HEK293 (cell line): ENCODE measurements around the gene RPS4Y2.

Experiments
- CTCF ChIA-PET: fragments of 350-600 bp; formaldehyde crosslinking; extraction: SDS; loops from one replicate; lab custom pipeline; 2021; ENCODE audit warnings: antibody characterized with exemption; lab: Yijun Ruan, JAX
- POLR2A ChIA-PET: fragments of 300-600 bp; formaldehyde crosslinking; extraction: SDS; loops from one replicate; lab custom pipeline; 2020; ENCODE audit warnings: antibody characterized with exemption, inconsistent platforms; lab: Yijun Ruan, JAX
- H3K27ac ChIP-seq: fragments of 200-500 bp; sonication (Bioruptor generic); 2 replicates; pipeline ENCODE4 v1.5.1; 2014; ENCODE audit warnings: low read depth, low read length, control low read depth, inconsistent platforms; ENCODE audit errors: extremely low read depth
- H3K36me3 ChIP-seq, 2 experiments: fragments of 200-500 bp in 1 of 2; sonication (Bioruptor generic) in 1 of 2; 1 replicate in 1 of 2; 2 replicates in 1 of 2; pipeline ENCODE4 v1.5.1; 2014 to 2017; ENCODE audit warnings: inconsistent platforms in 2 of 2, low read length in 2 of 2; ENCODE audit not compliant: control insufficient read depth in 2 of 2, insufficient read depth in 1 of 2
- H3K4me1 ChIP-seq: fragments of 200-500 bp; sonication (Bioruptor generic); 2 replicates; pipeline ENCODE4 v1.5.1; 2014; ENCODE audit warnings: mild to moderate bottlenecking, low read length, inconsistent platforms; ENCODE audit not compliant: control insufficient read depth, insufficient read depth
- H3K4me3 ChIP-seq: 2 replicates; pipeline ENCODE4 v1.5.1; 2011; ENCODE audit warnings: low read depth, mild to moderate bottlenecking, control low read depth, low read length, moderate library complexity
- H3K9me3 ChIP-seq: fragments of 200-500 bp; sonication (Bioruptor generic); 2 replicates; pipeline ENCODE4 v1.5.1; 2014; ENCODE audit warnings: low read depth, low read length, inconsistent platforms; ENCODE audit not compliant: control insufficient read depth, insufficient read depth
- BCL6B ChIP-seq: fragments of 450-650 bp; formaldehyde crosslinking; IDR thresholded peaks from 2 replicates; pipeline ENCODE4 v1.5.1; 2017; ENCODE audit warnings: missing biosample characterization, missing genetic modification characterization
- IKZF3 ChIP-seq: fragments of 450-650 bp; IDR thresholded peaks from 2 replicates; pipeline ENCODE4 v1.5.0; 2018; ENCODE audit warnings: missing biosample characterization, mild to moderate bottlenecking, missing genetic modification characterization, moderate library complexity
- PBX3 ChIP-seq: sonication (generic); formaldehyde crosslinking; IDR thresholded peaks from 2 replicates; pipeline ENCODE4 v1.8.1; 2022; ENCODE audit warnings: mild to moderate bottlenecking, moderate library complexity, missing genetic modification reagents
- PRDM10 ChIP-seq: fragments of 450-650 bp; formaldehyde crosslinking; IDR thresholded peaks from 2 replicates; pipeline ENCODE4 v1.5.1; 2016; ENCODE audit warnings: missing biosample characterization, missing genetic modification characterization
- REPIN1 ChIP-seq: fragments of 450-650 bp; formaldehyde crosslinking; IDR thresholded peaks from 2 replicates; pipeline ENCODE4 v1.5.1; 2017; ENCODE audit warnings: missing biosample characterization, missing genetic modification characterization, low read depth
- TSHZ1 ChIP-seq: fragments of 450-650 bp; formaldehyde crosslinking; IDR thresholded peaks from 2 replicates; pipeline ENCODE4 v1.5.1; 2016; ENCODE audit warnings: missing biosample characterization, missing genetic modification characterization, borderline replicate concordance
- ZBTB10 ChIP-seq: fragments of 450-650 bp; formaldehyde crosslinking; IDR thresholded peaks from 2 replicates; pipeline ENCODE4 v1.5.1; 2016; ENCODE audit warnings: missing biosample characterization, missing genetic modification characterization
- ZEB2 ChIP-seq: fragments of 450-650 bp; formaldehyde crosslinking; IDR thresholded peaks from 2 replicates; pipeline ENCODE4 v1.5.1; 2016; ENCODE audit warnings: missing biosample characterization, missing genetic modification characterization
- ZNF155 ChIP-seq: fragments of 450-650 bp; formaldehyde crosslinking; IDR thresholded peaks from 2 replicates; pipeline ENCODE4 v1.5.1; 2016; ENCODE audit warnings: missing biosample characterization, missing genetic modification characterization
- ZNF174 ChIP-seq: fragments of 450-650 bp; formaldehyde crosslinking; IDR thresholded peaks from 2 replicates; pipeline ENCODE4 v1.5.0; 2017; ENCODE audit warnings: missing biosample characterization, mild to moderate bottlenecking, missing genetic modification characterization
- ZNF19 ChIP-seq: fragments of 450-650 bp; formaldehyde crosslinking; IDR thresholded peaks from 2 replicates; pipeline ENCODE4; 2016; ENCODE audit warnings: missing biosample characterization, missing genetic modification characterization, low read depth
- ZNF292 ChIP-seq: fragments of 450-650 bp; formaldehyde crosslinking; IDR thresholded peaks from 2 replicates; pipeline ENCODE4 v1.5.1; 2016; ENCODE audit warnings: low read depth, missing biosample characterization, missing genetic modification characterization, borderline replicate concordance
- ZNF311 ChIP-seq: fragments of 450-650 bp; formaldehyde crosslinking; IDR thresholded peaks from 2 replicates; pipeline ENCODE4 v1.5.1; 2017; ENCODE audit warnings: missing biosample characterization, missing genetic modification characterization, borderline replicate concordance
- ZNF518A ChIP-seq: fragments of 450-650 bp; formaldehyde crosslinking; conservative IDR thresholded peaks from 2 replicates; pipeline ENCODE4 v1.5.1; 2016; ENCODE audit warnings: low read depth, missing biosample characterization, missing genetic modification characterization
- ZNF600 ChIP-seq: fragments of 450-650 bp; formaldehyde crosslinking; IDR thresholded peaks from 2 replicates; pipeline ENCODE4 v1.5.1; 2016; ENCODE audit warnings: missing biosample characterization, missing genetic modification characterization
- ZNF664 ChIP-seq: fragments of 450-650 bp; formaldehyde crosslinking; IDR thresholded peaks from 2 replicates; pipeline ENCODE4 v1.5.1; 2016; ENCODE audit warnings: missing biosample characterization, missing genetic modification characterization
- ZNF777 ChIP-seq: fragments of 450-650 bp; formaldehyde crosslinking; IDR thresholded peaks from 2 replicates; pipeline ENCODE4 v1.5.1; 2017; ENCODE audit warnings: missing biosample characterization, missing genetic modification characterization, borderline replicate concordance
- ZSCAN16 ChIP-seq: fragments of 450-650 bp; formaldehyde crosslinking; IDR thresholded peaks from 2 replicates; pipeline ENCODE4 v1.5.1; 2016; ENCODE audit warnings: missing biosample characterization, missing genetic modification characterization

The RPS4Y2 gene

GRCh38 chrY:20806243-20806642, 50.3 kb downstream of the RPS4Y2 start (continued):
- TF ChIP-seq PRDM10 (tag by site-specific recombination): no peak
- TF ChIP-seq ZNF174 (tag by site-specific recombination): no peak
- TF ChIP-seq ZBTB10 (tag by site-specific recombination): no peak
- TF ChIP-seq TSHZ1 (tag by site-specific recombination): no peak

GRCh38 chrY:20813459-20813858, 57.6 kb downstream of the RPS4Y2 start:
- POLR2A ChIA-PET: no interaction called here
- CTCF ChIA-PET: no interaction called here
- no peaks in the 10 kb centered on the region for H3K4me1 ChIP-seq
- no peak overlapping the region for H3K4me3 ChIP-seq
- no peak overlapping the region for H3K27ac ChIP-seq
- H3K9me3 ChIP-seq: no peaks in the 10 kb centered on the region
- H3K36me3 ChIP-seq: no peaks in the 10 kb centered on the region
- TF ChIP-seq BCL6B (tag by site-specific recombination): no peak
- TF ChIP-seq ZNF292: no peak
- no peak for TF ChIP-seq ZNF777
- no peak for TF ChIP-seq ZNF155 (tag by site-specific recombination)
- no peak for TF ChIP-seq ZNF600 (tag by site-specific recombination)
- no peak for TF ChIP-seq ZSCAN16 (tag by site-specific recombination)
- no peak for TF ChIP-seq ZNF19
- no peak for TF ChIP-seq ZNF518A (tag by site-specific recombination)
- no peak for TF ChIP-seq ZNF664
- no peak for TF ChIP-seq ZEB2
- TF ChIP-seq REPIN1 (tag by site-specific recombination): no peak
- TF ChIP-seq IKZF3: no peak
- no peak for TF ChIP-seq ZNF311 (tag by site-specific recombination)
- no peak for TF ChIP-seq PBX3 (CRISPR knock-in tag)
